NCI-H69 (cell line): ENCODE results near the gene MAPK1.
"Not testable (repeated sequence)": the region's sequence is repeated elsewhere in the genome, so short reads cannot be mapped to it uniquely, and the experiment has no call there.

ENCODE experiments used
- DNase-seq: peaks from one replicate; lab custom pipeline; 2025; lab: John Stamatoyannopoulos, UW

Gene MAPK1

GRCh38 chr22:21790849-21791610, 76.4 kb downstream of the MAPK1 start:
- not testable (repeated sequence) for DNase-seq

GRCh38 chr22:21790359-21790758, 77.1 kb downstream of the MAPK1 start:
- no peak for DNase-seq

- DNase-seq, result not testable (repeated sequence)
Measured at GRCh38 chr22:21787565-21787964, 79.9 kb downstream of the MAPK1 start.

GRCh38 chr22:21780259-21780658, 87.2 kb downstream of the MAPK1 start:
- no peak for DNase-seq

- DNase-seq, result no peak
Measured at GRCh38 chr22:21779444-21779843, 88.0 kb downstream of the MAPK1 start.

- DNase-seq, result no peak
Measured at GRCh38 chr22:21778705-21779363, 88.6 kb downstream of the MAPK1 start.

- DNase-seq, result no peak
Measured at GRCh38 chr22:21771631-21771976, 95.8 kb downstream of the MAPK1 start.

- no peak for DNase-seq
Measured at GRCh38 chr22:21768435-21768834, 99.0 kb downstream of the MAPK1 start.

GRCh38 chr22:21766691-21767462, 100.6 kb downstream of the MAPK1 start:
- no peak for DNase-seq

GRCh38 chr22:21765909-21766529, 101.4 kb downstream of the MAPK1 start:
- DNase-seq, result no peak

- DNase-seq, result no peak
Measured at GRCh38 chr22:21764038-21764804, 103.2 kb downstream of the MAPK1 start.

- DNase-seq, result no peak
Measured at GRCh38 chr22:21762712-21763581, 104.5 kb downstream of the MAPK1 start.

- DNase-seq, result no peak
Measured at GRCh38 chr22:21761994-21762680, 105.3 kb downstream of the MAPK1 start.

GRCh38 chr22:21761086-21761485, 106.4 kb downstream of the MAPK1 start:
- no peak for DNase-seq

GRCh38 chr22:21760640-21761039, 106.8 kb downstream of the MAPK1 start:
- no peak for DNase-seq

GRCh38 chr22:21759646-21760376, 107.6 kb downstream of the MAPK1 start:
- no peak for DNase-seq

GRCh38 chr22:21759093-21759492, 108.4 kb downstream of the MAPK1 start:
- DNase-seq, result no peak

- DNase-seq, result no peak
Measured at GRCh38 chr22:21758091-21758864, 109.2 kb downstream of the MAPK1 start.

- no peak for DNase-seq
Measured at GRCh38 chr22:21755851-21756284, 111.6 kb downstream of the MAPK1 start.
